HEK293 (cell line): ENCODE results near the gene FOXC1.

ENCODE experiments used
- CTCF ChIA-PET: fragments of 350-600 bp; formaldehyde crosslinking; extraction: SDS; loops from one replicate; lab custom pipeline; 2021; ENCODE audit warnings: antibody characterized with exemption; lab: Yijun Ruan, JAX
- POLR2A ChIA-PET: fragments of 300-600 bp; formaldehyde crosslinking; extraction: SDS; loops from one replicate; lab custom pipeline; 2020; ENCODE audit warnings: antibody characterized with exemption, inconsistent platforms; lab: Yijun Ruan, JAX
- H3K27ac ChIP-seq: fragments of 200-500 bp; sonication (Bioruptor generic); 2 replicates; pipeline ENCODE4 v1.5.1; 2014; ENCODE audit warnings: low read depth, low read length, control low read depth, inconsistent platforms; ENCODE audit errors: extremely low read depth
- H3K36me3 ChIP-seq, 2 experiments: fragments of 200-500 bp in 1 of 2; sonication (Bioruptor generic) in 1 of 2; 1 replicate in 1 of 2; 2 replicates in 1 of 2; pipeline ENCODE4 v1.5.1; 2014 to 2017; ENCODE audit warnings: inconsistent platforms in 2 of 2, low read length in 2 of 2; ENCODE audit not compliant: control insufficient read depth in 2 of 2, insufficient read depth in 1 of 2
- H3K4me1 ChIP-seq: fragments of 200-500 bp; sonication (Bioruptor generic); 2 replicates; pipeline ENCODE4 v1.5.1; 2014; ENCODE audit warnings: mild to moderate bottlenecking, low read length, inconsistent platforms; ENCODE audit not compliant: control insufficient read depth, insufficient read depth
- H3K4me3 ChIP-seq: 2 replicates; pipeline ENCODE4 v1.5.1; 2011; ENCODE audit warnings: low read depth, mild to moderate bottlenecking, control low read depth, low read length, moderate library complexity
- H3K9me3 ChIP-seq: fragments of 200-500 bp; sonication (Bioruptor generic); 2 replicates; pipeline ENCODE4 v1.5.1; 2014; ENCODE audit warnings: low read depth, low read length, inconsistent platforms; ENCODE audit not compliant: control insufficient read depth, insufficient read depth
- BCL11B ChIP-seq: fragments of 450-650 bp; formaldehyde crosslinking; IDR thresholded peaks from 2 replicates; pipeline ENCODE4 v1.5.1; 2016; ENCODE audit warnings: low read depth, missing biosample characterization, missing genetic modification characterization
- EGR2 ChIP-seq: fragments of 450-650 bp; formaldehyde crosslinking; IDR thresholded peaks from 2 replicates; pipeline ENCODE4 v1.5.1; 2016; ENCODE audit warnings: low read depth, missing biosample characterization, missing genetic modification characterization
- GLIS1 ChIP-seq: fragments of 450-650 bp; formaldehyde crosslinking; IDR thresholded peaks from 2 replicates; pipeline ENCODE4 v1.5.1; 2016; ENCODE audit warnings: missing biosample characterization, missing genetic modification characterization
- HIC1 ChIP-seq: fragments of 450-650 bp; formaldehyde crosslinking; IDR thresholded peaks from 2 replicates; pipeline ENCODE4 v1.5.1; 2016; ENCODE audit warnings: missing biosample characterization, missing genetic modification characterization
- PRDM10 ChIP-seq: fragments of 450-650 bp; formaldehyde crosslinking; IDR thresholded peaks from 2 replicates; pipeline ENCODE4 v1.5.1; 2016; ENCODE audit warnings: missing biosample characterization, missing genetic modification characterization
- PRDM6 ChIP-seq: fragments of 450-650 bp; formaldehyde crosslinking; IDR thresholded peaks from 2 replicates; pipeline ENCODE4 v1.5.1; 2017; ENCODE audit warnings: missing biosample characterization, missing genetic modification characterization
- SP2 ChIP-seq: fragments of 450-650 bp; formaldehyde crosslinking; IDR thresholded peaks from 2 replicates; pipeline ENCODE4 v1.5.1; 2016; ENCODE audit warnings: missing biosample characterization, missing genetic modification characterization
- ZFHX2 ChIP-seq: fragments of 450-650 bp; formaldehyde crosslinking; conservative IDR thresholded peaks from 2 replicates; pipeline ENCODE4 v1.5.1; 2016; ENCODE audit warnings: missing biosample characterization, missing genetic modification characterization
- ZFP41 ChIP-seq: fragments of 450-650 bp; formaldehyde crosslinking; IDR thresholded peaks from 2 replicates; pipeline ENCODE4 v1.5.1; 2016; ENCODE audit warnings: missing biosample characterization, missing genetic modification characterization, borderline replicate concordance
- ZFP69B ChIP-seq: fragments of 450-650 bp; formaldehyde crosslinking; IDR thresholded peaks from 2 replicates; pipeline ENCODE4 v1.5.1; 2016; ENCODE audit warnings: missing biosample characterization, missing genetic modification characterization
- ZNF18 ChIP-seq: fragments of 450-650 bp; formaldehyde crosslinking; IDR thresholded peaks from 2 replicates; pipeline ENCODE4 v1.5.1; 2016; ENCODE audit warnings: missing biosample characterization, missing genetic modification characterization
- ZNF404 ChIP-seq: fragments of 450-650 bp; formaldehyde crosslinking; IDR thresholded peaks from 2 replicates; pipeline ENCODE4 v1.5.1; 2017; ENCODE audit warnings: missing biosample characterization, missing genetic modification characterization
- ZNF544 ChIP-seq: fragments of 450-650 bp; formaldehyde crosslinking; IDR thresholded peaks from 2 replicates; pipeline ENCODE4 v1.5.0; 2017; ENCODE audit warnings: missing biosample characterization, missing genetic modification characterization
- ZNF585B ChIP-seq: fragments of 450-650 bp; formaldehyde crosslinking; IDR thresholded peaks from 2 replicates; pipeline ENCODE4 v1.5.1; 2016; ENCODE audit warnings: missing biosample characterization, missing genetic modification characterization
- ZNF626 ChIP-seq: fragments of 450-650 bp; sonication (Bioruptor Pico); formaldehyde crosslinking; IDR thresholded peaks from 2 replicates; pipeline ENCODE4 v1.5.1; 2018; ENCODE audit warnings: missing biosample characterization, missing genetic modification characterization, inconsistent platforms
- ZNF629 ChIP-seq: fragments of 450-650 bp; formaldehyde crosslinking; IDR thresholded peaks from 2 replicates; pipeline ENCODE4 v1.5.1; 2017; ENCODE audit warnings: missing biosample characterization, missing genetic modification characterization
- ZNF701 ChIP-seq: fragments of 450-650 bp; formaldehyde crosslinking; IDR thresholded peaks from 2 replicates; pipeline ENCODE4 v1.5.1; 2016; ENCODE audit warnings: missing biosample characterization, missing genetic modification characterization
- ZNF747 ChIP-seq: fragments of 450-650 bp; formaldehyde crosslinking; IDR thresholded peaks from 2 replicates; pipeline ENCODE4 v1.5.1; 2016; ENCODE audit warnings: missing biosample characterization, missing genetic modification characterization
- ZSCAN18 ChIP-seq: fragments of 450-650 bp; formaldehyde crosslinking; IDR thresholded peaks from 2 replicates; pipeline ENCODE4 v1.5.1; 2016; ENCODE audit warnings: missing biosample characterization, missing genetic modification characterization
- ZSCAN23 ChIP-seq: fragments of 450-650 bp; formaldehyde crosslinking; IDR thresholded peaks from 2 replicates; pipeline ENCODE4 v1.5.1; 2016; ENCODE audit warnings: missing biosample characterization, missing genetic modification characterization

FOXC1 gene

GRCh38 chr6:1580109-1580508, 29.6 kb upstream of the FOXC1 start:
- CTCF ChIA-PET = interaction anchor here (0.8 to 1.5 kb wide), 3 partner anchors 8 to 75 kb away, joined by 3 to 6 read pairs (median 4); no protein-coding TSS in a partner anchor
- H3K27ac ChIP-seq = no peak overlapping the region
- H3K4me1 ChIP-seq = no peaks in the 10 kb centered on the region
- TF ChIP-seq ZNF626 (tag by site-specific recombination) = no peak
- no peak for TF ChIP-seq ZNF18 (tag by site-specific recombination)
- H3K9me3 ChIP-seq = no peaks in the 10 kb centered on the region
- H3K4me3 ChIP-seq = no peak overlapping the region
- no peaks in the 10 kb centered on the region for H3K36me3 ChIP-seq
- POLR2A ChIA-PET = no interaction called here

- CTCF ChIA-PET = interaction anchor here (0.8 to 1.5 kb wide), 2 partner anchors 9 to 57 kb away, joined by 4 to 6 read pairs; no protein-coding TSS in a partner anchor
- Histone ChIP-seq H3K4me1 (no peaks in the 10 kb centered on the region), H3K36me3 (no peaks in the 10 kb centered on the region), H3K4me3 (no peak overlapping the region), H3K9me3 (no peaks in the 10 kb centered on the region), H3K27ac (no peak overlapping the region)
- POLR2A ChIA-PET = no interaction called here
- no peak for TF ChIP-seq ZFP69B (tag by site-specific recombination)
- TF ChIP-seq BCL11B = no peak
- TF ChIP-seq HIC1 (tag by site-specific recombination) = no peak
- no peak for TF ChIP-seq PRDM6 (tag by site-specific recombination)
- TF ChIP-seq SP2 (tag by site-specific recombination) = no peak
- TF ChIP-seq, all 188 proteins: peak for 0
These were observed 29.1 kb upstream of the FOXC1 start for GRCh38 chr6:1580585-1580984.

GRCh38 chr6:1581120-1581991, 28.4 kb upstream of the FOXC1 start:
- ChIA-PET CTCF (interaction anchor here (0.8 to 1.0 kb wide), 2 partner anchors 9 to 36 kb away, joined by 3 to 4 read pairs; no protein-coding TSS in a partner anchor), POLR2A (no interaction called here)
- Histone ChIP-seq H3K4me3 (no peak overlapping the region), H3K4me1 (no peaks in the 10 kb centered on the region), H3K27ac (no peak overlapping the region), H3K9me3 (no peaks in the 10 kb centered on the region), H3K36me3 (no peaks in the 10 kb centered on the region)
- TF ChIP-seq ZNF629 (tag by site-specific recombination) (no peak), PRDM10 (tag by site-specific recombination) (no peak), ZNF747 (tag by site-specific recombination) (no peak), GLIS1 (tag by site-specific recombination) (no peak), ZFP41 (tag by site-specific recombination) (no peak), EGR2 (tag by site-specific recombination) (0 out of 2 replicates have a peak, but pooled peaks have one; percentile 28), ZFHX2 (tag by site-specific recombination) (peak; percentile 51), ZNF701 (tag by site-specific recombination) (no peak), ZNF404 (no peak), ZSCAN23 (tag by site-specific recombination) (no peak), ZNF585B (tag by site-specific recombination) (no peak), ZNF544 (tag by site-specific recombination) (no peak), ZSCAN18 (tag by site-specific recombination) (no peak)
